Stimulated activated CD4-positive, alpha-beta T cell treated with anti-CD3 and anti-CD28 coated beads, Interleukin-2, amount 100 ng/mL, for 4 hours (primary cell): ENCODE data around the gene LRRFIP1.

Experiments
- DNase-seq: peaks from one replicate; pipeline ENCODE4 v3.0.0-alpha.2; 2020; ENCODE audit warnings: low read depth

Gene LRRFIP1

GRCh38 chr2:237639052-237639835 is 11.9 kb downstream of the LRRFIP1 start:
- DNase-seq, result no peak

DNA sequence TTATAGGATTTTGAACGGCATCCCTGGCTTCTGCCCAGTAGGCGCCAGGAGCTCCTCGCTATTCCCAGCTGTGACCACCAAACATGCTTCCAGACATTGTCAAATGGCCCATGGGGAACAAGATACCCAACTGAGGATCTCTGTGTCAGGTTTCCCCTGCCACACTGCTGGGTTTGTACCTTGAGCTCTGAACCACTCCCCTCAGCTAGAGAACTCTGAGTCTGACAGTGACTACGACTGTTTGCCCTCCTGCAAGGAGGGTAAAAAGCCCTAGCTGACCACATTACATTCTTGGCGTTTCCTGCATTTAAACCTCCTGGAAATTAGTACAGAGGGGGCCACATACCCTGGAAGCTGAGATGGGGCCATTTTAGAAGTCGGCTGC is 12.4 kb downstream of the LRRFIP1 start:
- DNase-seq, result no peak

- DNase-seq, result no peak
These were observed 13.2 kb downstream of the LRRFIP1 start for GRCh38 chr2:237640493-237640998.

DNA sequence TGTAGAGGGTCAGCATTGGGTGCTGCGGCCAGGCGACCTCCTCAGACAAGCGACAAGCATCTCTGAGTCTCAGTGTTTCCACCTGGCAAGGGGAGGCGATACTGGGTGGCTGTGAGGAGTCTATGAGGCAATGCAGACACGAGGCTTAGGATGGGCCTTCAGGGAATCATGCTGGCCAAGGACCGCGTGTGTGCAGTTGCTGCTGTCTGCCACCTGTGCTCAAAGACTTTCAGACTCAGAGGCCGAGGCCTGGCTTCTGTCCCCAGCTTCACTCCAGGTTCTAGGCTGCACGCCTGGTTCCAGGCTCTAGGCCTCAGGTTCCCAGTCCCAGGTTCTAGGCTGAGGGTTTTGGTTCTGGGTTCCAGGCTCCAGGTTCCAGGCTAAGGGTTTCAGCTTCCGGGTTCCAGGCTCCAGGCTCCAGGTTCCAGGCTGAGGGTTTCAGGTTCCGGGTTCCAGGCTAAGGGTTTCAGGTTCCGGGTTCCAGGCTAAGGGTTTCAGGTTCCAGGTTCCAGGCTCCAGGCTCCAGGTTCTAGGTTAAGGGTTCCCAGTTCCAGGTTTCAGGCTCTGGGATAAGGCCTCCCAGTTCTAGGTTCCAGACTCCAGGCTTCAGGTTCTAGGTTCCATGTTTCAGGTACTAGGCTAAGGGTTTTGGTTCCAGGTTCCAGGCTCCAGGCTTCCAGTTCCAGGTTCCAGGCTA is 14.8 kb downstream of the LRRFIP1 start:
- no peak for DNase-seq

GRCh38 chr2:237643066-237643465 is 15.7 kb downstream of the LRRFIP1 start:
- DNase-seq, result no peak

DNA sequence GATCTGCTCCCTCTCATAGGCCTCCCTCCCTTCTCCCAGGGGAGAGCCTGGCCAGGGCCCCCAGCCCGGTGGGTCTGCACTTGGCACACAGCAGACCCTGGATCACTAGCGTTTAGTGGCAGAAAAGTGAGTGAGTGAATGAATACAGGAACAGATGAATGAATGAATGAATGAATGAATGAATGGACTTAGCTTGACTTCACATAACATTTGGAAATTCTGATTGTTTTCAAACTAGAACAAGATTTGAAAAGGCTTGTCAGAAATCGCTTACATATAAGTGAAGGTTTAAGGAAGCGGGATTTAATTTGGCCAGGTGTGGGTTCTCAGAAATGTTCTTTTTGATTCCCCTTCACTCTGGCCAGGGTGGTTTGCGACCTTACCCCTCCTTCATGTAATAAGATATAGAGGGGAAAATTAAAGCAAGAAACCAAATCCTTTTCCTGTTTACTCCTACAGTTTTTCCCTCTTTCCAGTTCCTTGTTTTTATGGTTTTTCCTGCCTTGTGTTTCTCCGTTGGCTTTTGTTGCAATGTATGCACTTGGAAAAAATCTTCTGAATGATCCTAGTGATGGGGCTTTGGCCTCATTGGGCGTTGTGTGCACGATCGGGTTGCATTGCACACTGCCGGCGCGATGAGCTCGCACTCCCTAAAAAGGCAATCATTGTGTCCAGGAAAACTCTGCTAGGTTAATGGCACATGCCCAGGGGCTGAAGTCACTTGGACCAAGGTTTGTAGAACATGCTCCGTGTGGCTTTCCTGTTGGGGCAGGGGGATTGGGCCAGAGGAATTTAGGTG is 16.4 kb downstream of the LRRFIP1 start:
- no peak for DNase-seq

DNA sequence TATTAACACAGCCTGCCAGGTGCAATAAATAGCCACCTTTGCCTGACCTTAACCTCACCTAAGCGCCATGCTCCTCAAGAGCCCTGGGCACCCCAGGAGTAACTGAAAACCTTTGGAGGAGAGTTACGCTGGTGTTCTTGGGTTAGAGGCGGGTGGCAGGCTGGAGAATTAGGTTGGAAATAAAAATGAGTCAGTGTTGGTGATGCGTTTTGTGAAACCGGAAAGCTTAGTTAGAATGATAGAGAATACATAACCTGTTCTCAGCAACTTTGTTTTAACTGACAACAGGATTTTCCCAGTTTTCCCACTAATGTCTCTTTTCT is 17.0 kb downstream of the LRRFIP1 start:
- DNase-seq, result no peak

- DNase-seq, result no peak
These were observed 17.9 kb downstream of the LRRFIP1 start for GRCh38 chr2:237645261-237645660.

GRCh38 chr2:237647176-237648015 is 20.0 kb downstream of the LRRFIP1 start:
- DNase-seq, result no peak

GRCh38 chr2:237648016-237648381 is 20.6 kb downstream of the LRRFIP1 start:
- no peak for DNase-seq

- DNase-seq, result no peak
These were observed 22.4 kb downstream of the LRRFIP1 start for GRCh38 chr2:237649541-237650454.

DNA sequence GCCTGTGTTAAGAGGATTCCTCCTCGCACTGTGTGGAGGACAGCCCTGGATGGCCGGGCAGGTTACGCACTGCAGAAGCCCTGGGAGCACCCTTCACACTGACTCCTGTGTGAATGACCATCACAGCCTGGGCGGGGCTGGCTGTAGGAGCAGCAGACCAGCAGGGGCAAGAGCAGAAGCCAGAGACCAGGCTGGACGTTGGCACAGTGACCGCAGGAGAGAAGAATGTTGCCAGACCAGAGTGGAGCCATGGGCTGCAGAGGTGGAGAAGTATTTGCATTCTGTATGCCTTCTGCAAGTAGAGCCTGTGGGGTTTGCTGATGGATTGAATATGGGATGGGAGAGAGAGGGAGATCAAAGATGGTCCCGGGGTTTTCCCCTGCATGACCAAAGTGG is 23.1 kb downstream of the LRRFIP1 start:
- no peak for DNase-seq

DNA sequence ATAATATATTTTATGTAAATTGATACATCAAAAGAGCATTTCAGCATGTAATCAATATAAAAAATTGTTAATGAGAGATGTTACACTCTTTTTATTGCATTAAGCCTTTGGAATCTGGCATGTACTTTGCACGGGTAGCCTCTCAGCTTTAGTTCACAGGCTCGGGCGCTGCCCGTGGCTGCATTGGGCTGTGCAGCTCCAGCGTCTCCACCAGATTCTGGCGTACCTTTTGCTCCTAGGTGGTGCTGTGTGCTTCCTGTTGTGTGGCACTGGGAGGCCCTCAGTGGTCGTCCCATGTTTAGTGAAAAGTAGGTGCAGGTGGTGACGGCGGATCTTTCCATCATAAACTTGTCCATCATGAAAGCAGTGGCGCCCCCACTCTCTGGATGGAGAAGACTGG is 24.4 kb downstream of the LRRFIP1 start:
- DNase-seq, result no peak

- no peak for DNase-seq
These were observed 24.8 kb downstream of the LRRFIP1 start for GRCh38 chr2:237652181-237652580.

DNA sequence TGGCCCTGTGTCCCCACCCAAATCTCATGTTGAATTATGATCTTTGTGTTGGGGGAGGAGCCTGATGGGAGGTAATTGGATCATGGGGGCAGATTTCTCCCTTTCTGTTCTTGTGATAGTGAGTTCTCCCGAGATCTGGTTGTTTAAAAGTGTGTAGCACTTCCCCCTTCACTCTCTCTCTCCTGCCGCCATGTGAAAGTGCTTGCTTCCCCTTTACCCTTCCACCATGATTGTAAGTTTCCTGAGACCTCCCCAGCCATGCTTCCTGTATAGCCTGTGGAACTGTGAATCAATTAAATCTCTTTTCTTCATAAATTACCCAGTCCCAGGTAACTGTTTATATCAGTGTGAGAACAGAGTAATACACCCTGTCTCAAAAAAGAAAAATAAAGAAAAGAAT is 25.5 kb downstream of the LRRFIP1 start:
- DNase-seq, result no peak

DNA sequence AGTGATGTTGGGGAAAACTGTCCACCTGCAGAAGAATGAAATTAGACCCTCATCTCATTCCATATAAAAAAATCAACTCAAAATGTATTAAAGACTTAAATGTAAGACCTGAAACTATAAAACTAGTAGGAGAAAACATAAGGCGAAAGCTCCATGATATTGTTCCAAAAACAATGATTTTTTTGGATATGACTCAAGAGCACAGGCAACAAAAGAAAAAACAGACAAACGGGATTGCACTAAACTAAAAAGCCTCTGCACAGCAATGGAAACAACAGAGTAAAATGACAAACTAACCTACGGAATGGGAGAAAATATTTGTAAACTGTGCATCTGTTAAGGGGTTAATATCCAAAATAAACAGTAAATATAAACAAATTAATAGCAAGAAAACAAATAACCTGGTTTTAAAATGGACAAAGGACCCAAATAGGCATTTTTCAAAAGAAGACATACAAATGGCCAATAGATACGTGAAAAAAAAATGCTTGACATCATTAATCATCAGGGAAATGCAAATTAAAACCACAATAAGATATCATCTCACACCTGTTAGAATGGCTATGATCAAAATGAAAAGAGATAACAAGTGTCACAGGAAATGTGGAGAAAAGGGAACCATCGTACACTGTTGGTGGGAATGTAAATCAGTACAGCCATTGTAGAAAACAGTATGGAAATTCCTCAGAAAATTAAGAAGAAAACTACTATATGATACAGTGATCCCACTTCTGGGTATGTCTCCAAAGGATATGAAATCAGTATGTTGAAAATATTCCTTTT is 26.6 kb downstream of the LRRFIP1 start:
- DNase-seq, result no peak

DNA sequence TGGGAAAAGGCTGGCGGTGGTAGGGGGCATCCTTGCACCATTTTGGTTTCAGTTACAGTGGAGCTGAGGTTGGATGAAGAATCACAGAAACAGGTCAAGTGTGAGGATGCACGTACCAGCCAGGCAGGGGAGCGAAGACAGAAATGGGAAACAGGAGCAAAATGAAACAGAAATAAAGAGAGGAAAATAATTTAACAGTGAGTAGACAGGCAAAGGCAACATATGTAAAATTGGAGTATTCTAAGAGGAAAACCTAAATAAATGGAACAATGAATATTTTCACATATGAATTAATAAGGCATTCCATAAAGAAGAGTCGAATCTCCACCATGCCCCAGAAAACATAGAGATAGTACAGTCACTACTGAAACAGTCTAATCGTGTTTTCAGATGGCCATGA is 29.7 kb downstream of the LRRFIP1 start:
- no peak for DNase-seq

DNA sequence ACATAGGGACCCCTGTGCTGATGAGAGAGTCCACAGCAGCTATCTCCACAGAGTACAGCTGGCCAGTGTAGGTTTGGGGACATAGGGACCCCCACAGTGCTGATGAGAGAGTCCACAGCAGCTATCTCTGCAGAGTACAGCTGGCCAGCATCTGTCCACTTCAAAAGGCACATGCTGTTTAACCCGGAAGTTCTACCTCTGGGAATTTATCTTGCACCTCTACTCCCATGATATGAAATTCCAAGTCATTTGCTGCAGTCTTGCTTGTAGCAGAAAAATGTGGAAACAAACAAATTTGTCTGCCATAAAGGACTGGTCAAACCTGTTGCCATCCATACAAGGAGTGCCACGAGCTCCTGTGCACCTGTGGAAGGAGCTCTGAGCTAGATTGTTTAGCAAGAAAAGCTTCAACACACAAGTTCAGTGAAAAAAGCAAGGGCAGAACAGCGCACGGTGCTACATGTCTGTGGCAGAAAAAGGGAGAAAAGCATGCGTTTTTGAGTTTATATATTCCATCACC is 33.1 kb downstream of the LRRFIP1 start:
- DNase-seq, result no peak

DNA sequence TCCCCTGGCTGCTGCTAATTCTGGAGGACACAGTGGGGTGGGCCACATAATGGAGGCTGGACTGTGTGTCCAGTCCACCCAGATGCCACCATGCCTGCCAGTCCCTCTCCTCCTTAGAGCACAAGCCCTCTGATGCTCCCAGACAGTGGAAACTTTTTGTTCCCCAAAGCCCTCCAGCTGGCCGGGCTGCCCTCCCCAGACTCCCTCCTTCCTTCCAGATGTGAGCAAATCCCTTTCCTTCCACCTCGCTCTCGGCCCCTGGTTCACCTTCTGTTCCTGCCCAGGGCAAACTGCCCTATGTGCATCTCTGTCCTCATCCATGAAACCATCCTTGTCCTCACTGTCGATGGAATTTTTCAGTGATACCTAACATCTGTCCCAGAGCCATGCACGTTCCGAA is 33.9 kb downstream of the LRRFIP1 start:
- DNase-seq, result no peak

GRCh38 chr2:237661799-237662328 is 34.5 kb downstream of the LRRFIP1 start:
- DNase-seq, result no peak
